Measurements from ENCODE around the gene OR4F15.

Gene OR4F15

DNA sequence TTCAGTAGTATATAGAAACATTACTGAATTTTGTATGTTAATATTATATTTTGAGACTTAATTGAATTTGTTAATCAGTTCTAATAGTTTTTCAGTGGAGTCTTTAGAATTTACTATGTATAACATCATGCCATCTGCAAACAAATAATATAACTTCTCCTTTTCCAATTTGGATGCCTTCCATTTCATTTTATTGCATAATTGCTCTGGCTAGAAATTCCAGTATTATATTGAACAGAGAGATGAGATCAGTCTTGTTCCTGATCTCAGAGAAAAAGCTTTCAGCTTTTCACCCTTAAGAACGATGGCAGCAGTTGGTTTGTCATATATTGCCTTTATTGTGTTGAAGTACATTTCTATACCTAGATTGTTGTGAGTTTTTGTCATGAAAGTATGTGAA, 40.4 kb downstream of the OR4F15 start:
- Mint-ChIP-seq H3K4me3 (no peak overlapping the region), H3K4me1 (no peaks in the 10 kb centered on the region), H3K27me3 (ENCODE audit: low read depth) (peaks cover 8% of the 10 kb centered on the region), H3K27ac (no peak overlapping the region), H3K36me3 (ENCODE audit: low read depth) (no peaks in the 10 kb centered on the region), H3K9me3 (no peaks in the 10 kb centered on the region)
- TF ChIP-seq, protein P1, sequence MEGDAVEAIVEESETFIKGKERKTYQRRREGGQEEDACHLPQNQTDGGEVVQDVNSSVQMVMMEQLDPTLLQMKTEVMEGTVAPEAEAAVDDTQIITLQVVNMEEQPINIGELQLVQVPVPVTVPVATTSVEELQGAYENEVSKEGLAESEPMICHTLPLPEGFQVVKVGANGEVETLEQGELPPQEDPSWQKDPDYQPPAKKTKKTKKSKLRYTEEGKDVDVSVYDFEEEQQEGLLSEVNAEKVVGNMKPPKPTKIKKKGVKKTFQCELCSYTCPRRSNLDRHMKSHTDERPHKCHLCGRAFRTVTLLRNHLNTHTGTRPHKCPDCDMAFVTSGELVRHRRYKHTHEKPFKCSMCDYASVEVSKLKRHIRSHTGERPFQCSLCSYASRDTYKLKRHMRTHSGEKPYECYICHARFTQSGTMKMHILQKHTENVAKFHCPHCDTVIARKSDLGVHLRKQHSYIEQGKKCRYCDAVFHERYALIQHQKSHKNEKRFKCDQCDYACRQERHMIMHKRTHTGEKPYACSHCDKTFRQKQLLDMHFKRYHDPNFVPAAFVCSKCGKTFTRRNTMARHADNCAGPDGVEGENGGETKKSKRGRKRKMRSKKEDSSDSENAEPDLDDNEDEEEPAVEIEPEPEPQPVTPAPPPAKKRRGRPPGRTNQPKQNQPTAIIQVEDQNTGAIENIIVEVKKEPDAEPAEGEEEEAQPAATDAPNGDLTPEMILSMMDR (IDR thresholded peaks at IDR 0.05; ENCODE audit: unreplicated experiment in 3 of 3) = no peak
